H1 (cell line): ENCODE results near the gene TRIM44. TPM values are rescaled to one million over a fixed set of nuclear protein-coding genes. Genes with fewer than 3 reads are reported as not detected.

ENCODE experiments used
- CTCF ChIA-PET: fragments of 300-600 bp; sonication (Branson Sonifier 250); formaldehyde crosslinking; loops from one replicate; lab custom pipeline; 2021; ENCODE audit not compliant: partially characterized antibody; lab: Charles Lee
- POLR2A ChIA-PET: fragments of 300-600 bp; sonication (Branson Sonifier 250); formaldehyde crosslinking; loops from one replicate; lab custom pipeline; 2021; ENCODE audit warnings: inconsistent platforms; ENCODE audit not compliant: partially characterized antibody; lab: Charles Lee
- DNase-seq, 2 experiments: peaks; one replicate each; pipeline versions ENCODE4 v3.0.0 to v3.0.0-alpha.2; 2010 to 2022; ENCODE audit warnings: low spot score in 2 of 2, low read depth in 1 of 2, mixed read lengths in 1 of 2
- FAIRE-seq: peaks from 2 replicates; lab custom pipeline; 2011; peaks lifted over from hg19 to GRCh38; lab: Jason Lieb, UNC
- H2AFZ ChIP-seq: 2 replicates; pipeline ENCODE4 v1.8.1; 2012; ENCODE audit warnings: low read length, inconsistent platforms
- H2AK5ac ChIP-seq: 2 replicates; pipeline ENCODE4 v1.6.1; 2013; ENCODE audit warnings: low read depth, low read length
- H2BK120ac ChIP-seq: replicated peaks from 2 replicates; pipeline ENCODE3; 2013; ENCODE audit warnings: low read depth, low read length, inconsistent platforms
- H2BK12ac ChIP-seq: 2 replicates; pipeline ENCODE4 v1.6.1; 2013; ENCODE audit warnings: low read depth, low read length
- H2BK15ac ChIP-seq: 2 replicates; pipeline ENCODE4 v1.6.1; 2013; ENCODE audit warnings: low read length
- H2BK20ac ChIP-seq: 2 replicates; pipeline ENCODE4 v1.6.1; 2013; ENCODE audit warnings: low read length
- H2BK5ac ChIP-seq: 2 replicates; pipeline ENCODE4 v1.6.1; 2013; ENCODE audit warnings: low read depth, low read length
- H3K14ac ChIP-seq: 2 replicates; pipeline ENCODE4 v1.6.1; 2013; ENCODE audit warnings: inconsistent platforms; ENCODE audit not compliant: insufficient read length
- H3K18ac ChIP-seq: 2 replicates; pipeline ENCODE4 v1.6.1; 2013; ENCODE audit warnings: low read length; ENCODE audit errors: extremely low read depth
- H3K23ac ChIP-seq: 2 replicates; pipeline ENCODE4 v1.6.1; 2013; ENCODE audit warnings: inconsistent platforms; ENCODE audit not compliant: insufficient read length
- H3K23me2 ChIP-seq: 2 replicates; pipeline ENCODE4 v1.6.1; 2013; ENCODE audit warnings: low read depth, low read length
- H3K27ac ChIP-seq: 2 replicates; pipeline ENCODE4 v1.6.1; 2011; ENCODE audit warnings: low read depth, low read length, inconsistent platforms
- H3K27me3 ChIP-seq, 4 experiments: replicated peaks in 1 of 4; 1 replicate in 1 of 4; 2 replicates in 3 of 4; pipeline versions ENCODE4 v1.6.1 to v1.8.1; 2011 to 2013; ENCODE audit warnings: low read length in 3 of 4, mild to moderate bottlenecking in 3 of 4, inconsistent platforms in 2 of 4, mixed read lengths in 2 of 4, moderate library complexity in 1 of 4; ENCODE audit not compliant: control insufficient read depth in 3 of 4, insufficient read depth in 3 of 4; ENCODE audit errors: extremely low read depth in 1 of 4
- H3K36me3 ChIP-seq, 4 experiments: 2 replicates each; pipeline versions ENCODE4 v1.6.1 to v1.8.1; 2011 to 2013; ENCODE audit warnings: mild to moderate bottlenecking in 4 of 4, low read length in 3 of 4, moderate library complexity in 2 of 4, control low read depth in 1 of 4, inconsistent platforms in 1 of 4; ENCODE audit not compliant: insufficient read depth in 4 of 4, control insufficient read depth in 2 of 4
- H3K4ac ChIP-seq: replicated peaks from 2 replicates; pipeline ENCODE3; 2013; ENCODE audit warnings: low read length, low read depth, mixed read lengths, inconsistent platforms; ENCODE audit not compliant: insufficient read length
- H3K4me1 ChIP-seq, 4 experiments: replicated peaks in 1 of 4; 1 replicate in 1 of 4; 2 replicates in 3 of 4; pipeline versions ENCODE4 v1.6.1 to v1.8.1; 2011 to 2013; ENCODE audit warnings: low read length in 3 of 4, inconsistent platforms in 2 of 4, mixed read lengths in 1 of 4; ENCODE audit not compliant: insufficient read depth in 4 of 4, control insufficient read depth in 3 of 4
- H3K4me2 ChIP-seq, 2 experiments: 2 replicates each; pipeline versions ENCODE4 v1.6.1 to v1.8.1; 2011 to 2013; ENCODE audit warnings: low read depth in 2 of 2, low read length in 2 of 2, control low read depth in 1 of 2, inconsistent platforms in 1 of 2, mild to moderate bottlenecking in 1 of 2; ENCODE audit not compliant: insufficient read depth in 1 of 2
- H3K4me3 ChIP-seq, 4 experiments: fragments of 200-600, 300-600 bp in 1 of 4; sonication (generic), shearing (Covaris generic), sonication (Bioruptor Twin) in 1 of 4; 2 replicates each; pipeline versions ENCODE4 v1.5.1 to v1.8.1; 2011 to 2016; ENCODE audit warnings: low read length in 4 of 4, low read depth in 3 of 4, control low read depth in 2 of 4, inconsistent platforms in 2 of 4, mild to moderate bottlenecking in 2 of 4, mixed read lengths in 1 of 4, moderate library complexity in 1 of 4; ENCODE audit not compliant: insufficient read depth in 2 of 4; ENCODE audit errors: extremely low read depth in 1 of 4
- H3K56ac ChIP-seq: replicated peaks from 2 replicates; pipeline ENCODE3; 2013; ENCODE audit warnings: low read depth, mild to moderate bottlenecking, mixed read lengths, low read length, inconsistent platforms; ENCODE audit not compliant: insufficient read length
- H3K79me1 ChIP-seq: 2 replicates; pipeline ENCODE4 v1.6.1; 2013; ENCODE audit warnings: low read depth, low read length, control low read depth
- H3K79me2 ChIP-seq, 2 experiments: 2 replicates each; pipeline versions ENCODE4 v1.6.1 to v1.8.1; 2012 to 2013; ENCODE audit warnings: low read length in 2 of 2, mild to moderate bottlenecking in 2 of 2, inconsistent platforms in 1 of 2; ENCODE audit not compliant: insufficient read depth in 2 of 2, control insufficient read depth in 1 of 2
- H3K9ac ChIP-seq, 4 experiments: replicated peaks in 1 of 4; 1 replicate in 1 of 4; 2 replicates in 3 of 4; pipeline versions ENCODE4 v1.6.1 to v1.8.1; 2011 to 2013; ENCODE audit warnings: low read depth in 3 of 4, low read length in 3 of 4, control low read depth in 2 of 4, mild to moderate bottlenecking in 2 of 4, moderate library complexity in 2 of 4, inconsistent platforms in 1 of 4; ENCODE audit errors: extremely low read depth in 1 of 4
- H3K9me3 ChIP-seq, 2 experiments: 2 replicates each; pipeline versions ENCODE4 v1.6.1 to v1.8.1; 2012 to 2013; ENCODE audit warnings: mild to moderate bottlenecking in 2 of 2, moderate library complexity in 2 of 2, control low read depth in 1 of 2, inconsistent platforms in 1 of 2, low read depth in 1 of 2, low read length in 1 of 2, mixed read lengths in 1 of 2; ENCODE audit not compliant: insufficient read depth in 2 of 2
- H4K20me1 ChIP-seq, 2 experiments: replicated peaks in 1 of 2; 2 replicates each; pipeline versions ENCODE3 to v1.8.1; 2011 to 2013; ENCODE audit warnings: inconsistent platforms in 2 of 2, low read length in 2 of 2, mild to moderate bottlenecking in 1 of 2; ENCODE audit not compliant: insufficient read depth in 2 of 2, control insufficient read depth in 1 of 2
- H4K5ac ChIP-seq: 2 replicates; pipeline ENCODE4 v1.6.1; 2013; ENCODE audit warnings: low read length, low read depth, mixed read lengths, inconsistent platforms; ENCODE audit not compliant: insufficient read length
- H4K8ac ChIP-seq: 2 replicates; pipeline ENCODE4 v1.8.0; 2013; ENCODE audit warnings: mild to moderate bottlenecking, moderate library complexity, low read length, inconsistent platforms; ENCODE audit not compliant: insufficient read depth; ENCODE audit errors: extremely low read depth
- H4K91ac ChIP-seq: replicated peaks from 2 replicates; pipeline ENCODE3; 2013; ENCODE audit warnings: low read length, mixed read lengths, inconsistent platforms; ENCODE audit not compliant: insufficient read length
- BRCA1 ChIP-seq: IDR thresholded peaks from 2 replicates; pipeline ENCODE4 v1.6.1; 2012; ENCODE audit warnings: low read depth, low read length, improper control_type of control experiment
- SP4 ChIP-seq: IDR thresholded peaks from 2 replicates; pipeline ENCODE4 v1.6.1; 2012; ENCODE audit warnings: low read length, inconsistent platforms
- WGBS, 2 experiments: shearing (Covaris generic) in 1 of 2; methylation state at CpG; one replicate each; pipeline versions ENCODE4 v1.1.6 to v1.1.7; 2013 to 2015; ENCODE audit warnings: low lambda C conversion rate in 2 of 2, mixed read lengths in 2 of 2, inconsistent platforms in 1 of 2, low coverage in 1 of 2, missing lambda C conversion rate in 1 of 2; ENCODE audit not compliant: insufficient replicate concordance in 2 of 2, insufficient coverage in 1 of 2, insufficient read length in 1 of 2; ENCODE audit errors: extremely low coverage in 1 of 2, missing lambda C conversion rate in 1 of 2; 5-methylcytosine and 5-hydroxymethylcytosine counted together
- polyA plus RNA-seq, 7 experiments: library from polyadenylated mRNA; depleted of rRNA in 3 of 7; stranded (reverse) in 5 of 7; unstranded in 2 of 7; fragments of >200 nt in 5 of 7; fragments of 200-250 nt in 2 of 7; gene quantifications; 1 replicate in 5 of 7; 2 replicates in 1 of 7; 4 replicates in 1 of 7; pipeline versions ENCODE4 v1.2.1 to v1.2.3, GENCODE V29; 2011 to 2013; ENCODE audit warnings: missing spikeins in 2 of 7, mixed read lengths in 2 of 7
- total RNA-seq: library from RNA; stranded (reverse); fragmentation: NEBNext Ultra II Directional; extraction: Animal tissue kit (Norgen Biotek cat#: 25700); gene quantifications from 2 replicates; pipeline ENCODE4 v1.2.1, GENCODE V29; 2021

The TRIM44 gene
- total and polyA plus RNA-seq, 2 of the 8 experiments (the other 6 are each of a cell fraction or from before 2014, with no cell fraction given), result 13.9 to 34.4 TPM

DNA sequence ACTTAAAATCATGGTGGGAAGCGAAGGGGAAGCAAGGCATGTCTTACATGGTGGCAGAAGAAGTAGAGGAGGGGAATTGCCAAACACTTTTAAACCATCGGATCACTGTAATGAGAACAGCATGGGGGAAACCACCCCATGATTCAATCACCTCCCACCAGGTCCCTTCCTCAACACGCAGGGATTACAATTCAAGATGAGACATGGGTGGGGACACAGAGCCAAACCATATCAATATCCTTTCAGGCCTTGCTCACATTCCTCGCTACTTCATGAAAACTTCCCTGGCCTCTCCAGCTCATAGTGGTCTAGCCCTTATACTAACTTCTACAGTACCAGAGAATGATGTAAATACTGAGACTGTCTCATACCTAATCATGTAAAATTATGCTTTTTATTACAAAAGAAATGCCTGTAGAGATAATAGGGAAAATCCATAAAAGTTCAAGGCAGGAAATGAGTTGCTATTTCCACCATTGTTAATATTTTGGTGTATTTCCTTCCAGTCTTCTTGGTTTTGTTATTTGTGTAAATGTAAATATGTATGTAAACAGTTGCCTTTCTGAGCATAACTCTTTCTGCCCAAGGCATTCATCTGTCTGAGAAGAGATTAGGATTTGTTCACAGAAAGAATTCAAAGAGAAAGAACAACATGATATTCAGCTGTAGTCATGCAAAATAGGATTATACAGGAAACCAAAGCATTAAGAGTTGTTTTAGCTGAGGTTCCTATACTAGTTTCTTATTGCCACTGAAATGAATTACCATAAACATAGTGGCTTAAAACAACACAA is 177.0 kb downstream of the TRIM44 start:
- WGBS, 2 experiments, result 94% methylated on average over 4 of the region's 4 CpGs; no CpG with 5 or more reads in 1 of the 2 experiments
- CTCF ChIA-PET, result interaction anchor here (1.1 to 12.3 kb wide), 4 partner anchors 9 to 233 kb away, joined by 3 to 187 read pairs (median 4); no protein-coding TSS in a partner anchor
- Histone ChIP-seq H2AFZ (no peak overlapping the region), H3K4me3 (no peak overlapping the region), H3K56ac (no peak overlapping the region), H3K14ac (no peak overlapping the region), H3K23ac (no peak overlapping the region), H3K79me1 (no peaks in the 10 kb centered on the region), H2AK5ac (no peak overlapping the region), H2BK5ac (no peak overlapping the region), H3K4me2 (no peak overlapping the region), H2BK12ac (no peak overlapping the region), H2BK15ac (0 out of 2 replicates have a peak overlapping the region, but pooled peaks have one; percentile 6), H4K91ac (no peak overlapping the region), H3K23me2 (no peaks in the 10 kb centered on the region), H2BK20ac (no peak overlapping the region), H3K4ac (no peak overlapping the region), H3K9ac (no peak overlapping the region), H3K18ac (no peak overlapping the region), H3K27me3 (no peaks in the 10 kb centered on the region), H3K27ac (no peak overlapping the region), H3K9me3 (peaks cover 0 to 8% of the 10 kb centered on the region in 2 experiments; a peak in 1 of 4 replicates), H3K4me1 (no peaks in the 10 kb centered on the region), H3K79me2 (no peaks in the 10 kb centered on the region), H4K8ac (no peak overlapping the region), H2BK120ac (no peak overlapping the region), H4K5ac (no peak overlapping the region), H3K36me3 (no peaks in the 10 kb centered on the region), H4K20me1 (no peaks in the 10 kb centered on the region)
- TF ChIP-seq BRCA1, result no peak
- TF ChIP-seq SP4, result no peak
- no peak for DNase-seq
- POLR2A ChIA-PET, result no interaction called here
- no peak for FAIRE-seq
